AG09319 (cell line): Measurements from ENCODE around the gene MED27.

ENCODE experiments used
- DNase-seq: peaks from one replicate; pipeline ENCODE4 v3.0.0-alpha.2; 2010; ENCODE audit warnings: low read depth; ENCODE audit errors: extremely low read depth
- TF ChIP-seq, protein P1 (sequence below): IDR thresholded peaks from 2 replicates; pipeline ENCODE4 v1.5.1; 2011; ENCODE audit warnings: low read depth, mild to moderate bottlenecking, inconsistent platforms, low read length, moderate library complexity

MED27 gene

DNA sequence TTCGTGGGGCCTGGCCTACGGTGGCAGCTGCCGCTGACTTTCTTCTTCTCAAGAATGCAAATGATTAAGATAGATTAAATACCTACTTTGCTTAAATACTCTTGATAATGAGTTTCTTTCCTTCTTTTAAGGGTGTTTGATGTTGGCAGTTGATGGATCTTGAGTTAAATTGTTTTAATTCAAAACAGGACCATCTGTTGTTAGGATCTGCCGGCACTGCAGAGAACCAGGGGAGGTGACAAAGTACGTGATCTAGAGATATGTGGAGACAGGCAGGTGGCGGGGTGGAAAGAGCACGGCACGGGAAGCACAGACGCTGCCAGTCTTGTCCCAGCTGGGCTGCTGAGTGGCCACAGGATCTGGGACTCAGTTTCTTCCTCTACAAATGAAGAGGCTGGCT, 37.9 kb downstream of the MED27 start:
- DNase-seq = no peak
- TF ChIP-seq, protein P1, sequence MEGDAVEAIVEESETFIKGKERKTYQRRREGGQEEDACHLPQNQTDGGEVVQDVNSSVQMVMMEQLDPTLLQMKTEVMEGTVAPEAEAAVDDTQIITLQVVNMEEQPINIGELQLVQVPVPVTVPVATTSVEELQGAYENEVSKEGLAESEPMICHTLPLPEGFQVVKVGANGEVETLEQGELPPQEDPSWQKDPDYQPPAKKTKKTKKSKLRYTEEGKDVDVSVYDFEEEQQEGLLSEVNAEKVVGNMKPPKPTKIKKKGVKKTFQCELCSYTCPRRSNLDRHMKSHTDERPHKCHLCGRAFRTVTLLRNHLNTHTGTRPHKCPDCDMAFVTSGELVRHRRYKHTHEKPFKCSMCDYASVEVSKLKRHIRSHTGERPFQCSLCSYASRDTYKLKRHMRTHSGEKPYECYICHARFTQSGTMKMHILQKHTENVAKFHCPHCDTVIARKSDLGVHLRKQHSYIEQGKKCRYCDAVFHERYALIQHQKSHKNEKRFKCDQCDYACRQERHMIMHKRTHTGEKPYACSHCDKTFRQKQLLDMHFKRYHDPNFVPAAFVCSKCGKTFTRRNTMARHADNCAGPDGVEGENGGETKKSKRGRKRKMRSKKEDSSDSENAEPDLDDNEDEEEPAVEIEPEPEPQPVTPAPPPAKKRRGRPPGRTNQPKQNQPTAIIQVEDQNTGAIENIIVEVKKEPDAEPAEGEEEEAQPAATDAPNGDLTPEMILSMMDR = no peak

DNA sequence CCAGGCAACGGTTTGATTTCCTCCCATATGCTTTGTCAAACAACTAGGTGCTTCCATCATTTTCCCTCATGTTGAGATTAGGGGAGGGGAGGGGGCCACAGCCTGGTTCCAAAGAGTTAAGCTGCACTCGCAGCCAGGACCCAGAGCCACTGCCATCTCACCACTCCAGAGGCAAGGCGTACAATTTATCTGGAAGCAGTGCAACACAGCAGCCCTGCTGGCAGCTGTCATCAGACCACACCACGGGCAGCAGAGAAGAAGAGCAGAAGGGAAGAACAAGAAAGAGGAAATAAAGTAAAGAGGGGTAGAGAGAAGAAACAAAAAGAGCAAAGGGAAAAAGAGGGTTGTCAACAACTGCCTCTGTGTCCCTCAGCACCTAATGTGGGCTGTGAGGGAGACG, 38.9 kb downstream of the MED27 start:
- TF ChIP-seq, protein P1 = no peak
- DNase-seq = no peak

DNA sequence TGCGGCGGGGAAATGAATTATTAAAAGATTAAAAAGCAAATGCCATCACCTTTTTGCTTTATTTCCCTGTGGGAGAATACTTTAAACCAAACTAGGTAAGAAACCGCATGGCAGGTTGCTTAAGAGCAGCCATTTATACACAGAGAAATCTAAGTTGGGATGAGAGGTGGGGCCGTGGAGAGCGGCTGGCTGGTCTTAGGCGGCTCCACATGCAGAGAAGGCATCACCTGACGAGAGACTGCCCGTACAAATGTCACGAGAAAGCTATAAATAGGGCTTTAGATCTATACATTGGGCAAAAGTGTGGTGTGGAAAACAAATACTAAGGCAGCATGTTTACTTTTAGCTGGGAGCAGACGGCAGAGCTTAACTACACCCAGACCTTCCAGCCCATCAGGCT, 39.4 kb downstream of the MED27 start:
- TF ChIP-seq, protein P1 = no peak
- no peak for DNase-seq

DNA sequence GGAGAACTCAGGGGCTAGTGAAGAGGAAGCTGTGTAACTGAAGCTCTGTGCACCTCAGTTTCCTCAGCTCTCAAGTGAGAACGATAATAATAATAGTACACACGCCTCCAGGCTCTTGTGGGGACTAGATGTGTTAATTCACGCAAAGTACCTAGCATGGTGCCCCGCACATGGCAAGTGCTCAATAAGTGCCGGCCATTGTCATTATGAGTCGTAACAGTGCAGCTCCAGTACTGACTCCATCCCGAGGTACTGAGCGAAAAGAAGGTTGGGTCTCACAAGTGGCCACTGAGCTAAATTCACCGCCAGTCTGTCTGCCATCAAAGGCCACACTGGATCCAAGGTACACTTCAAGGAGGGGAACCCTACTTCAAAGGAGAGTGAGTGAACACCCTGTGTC, 40.4 kb downstream of the MED27 start:
- no peak for DNase-seq
- TF ChIP-seq, protein P1 = no peak

DNA sequence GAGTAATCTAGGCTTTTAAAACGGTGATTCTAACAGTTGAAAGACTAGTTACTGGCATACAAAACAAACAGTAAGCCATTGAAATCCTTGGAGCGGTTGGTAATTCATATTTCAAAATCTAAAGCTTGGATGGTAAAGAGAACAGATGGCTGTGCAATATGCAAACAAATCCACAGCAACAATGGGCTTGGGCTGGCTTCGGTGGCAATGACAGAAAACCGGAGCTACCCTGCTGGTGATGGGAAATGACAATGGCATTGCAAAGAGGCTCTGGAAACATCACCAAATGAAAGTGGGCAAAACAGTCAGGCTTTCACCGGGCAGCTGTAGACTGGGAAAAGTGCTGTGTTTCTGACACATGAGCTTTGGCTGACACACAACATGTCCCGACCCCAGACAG, 42.2 kb downstream of the MED27 start:
- TF ChIP-seq, protein P1 = no peak
- no peak for DNase-seq

DNA sequence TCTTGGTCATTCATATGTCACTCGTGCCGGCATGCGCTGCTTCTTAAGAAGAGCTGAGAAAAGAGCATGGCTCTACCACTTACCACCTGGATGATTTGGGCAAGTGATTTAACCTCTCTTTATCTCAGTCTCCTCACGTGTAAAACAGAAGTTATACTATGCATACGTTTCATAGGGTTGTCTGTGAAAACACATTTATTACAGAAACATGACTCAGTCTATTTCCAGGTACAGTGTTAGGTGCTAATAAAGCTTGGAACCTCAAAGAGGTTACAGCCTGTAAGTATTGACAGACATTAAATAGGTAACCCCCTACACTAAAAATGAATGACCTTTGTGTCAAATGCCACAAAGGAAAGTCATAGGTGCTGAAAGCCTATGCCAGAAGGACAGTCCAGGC, 43.1 kb downstream of the MED27 start:
- TF ChIP-seq, protein P1 = no peak
- DNase-seq = no peak

DNA sequence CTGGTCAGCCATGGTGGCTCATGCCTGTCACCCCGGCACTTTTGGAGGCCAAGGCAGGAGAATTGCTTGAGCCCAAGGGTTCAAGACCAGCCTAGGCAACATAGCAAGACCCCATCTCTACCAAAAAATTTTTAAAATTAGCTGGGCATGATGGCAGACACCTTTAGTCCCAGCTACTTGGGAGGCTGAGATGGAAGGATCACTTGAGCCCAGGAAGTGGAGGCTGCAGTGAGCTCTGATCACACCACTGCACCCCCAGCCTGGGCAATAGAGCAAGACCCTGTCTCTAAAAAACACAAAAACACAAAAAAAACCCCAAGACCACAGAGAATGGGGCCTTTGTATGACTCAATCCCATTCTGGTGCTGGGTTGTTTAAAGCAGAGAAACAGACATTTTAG, 44.0 kb downstream of the MED27 start:
- TF ChIP-seq, protein P1 = no peak
- no peak for DNase-seq
